ENCODE data around the gene TLX3. TPM values are rescaled to one million over a fixed set of nuclear protein-coding genes. Genes with fewer than 3 reads are reported as not detected.
"Not testable (repeated sequence)": the region's sequence is repeated elsewhere in the genome, so short reads cannot be mapped to it uniquely, and the experiment has no call there.

The TLX3 gene
- total RNA-seq, 8 experiments from 2014 or later = not detected

DNA sequence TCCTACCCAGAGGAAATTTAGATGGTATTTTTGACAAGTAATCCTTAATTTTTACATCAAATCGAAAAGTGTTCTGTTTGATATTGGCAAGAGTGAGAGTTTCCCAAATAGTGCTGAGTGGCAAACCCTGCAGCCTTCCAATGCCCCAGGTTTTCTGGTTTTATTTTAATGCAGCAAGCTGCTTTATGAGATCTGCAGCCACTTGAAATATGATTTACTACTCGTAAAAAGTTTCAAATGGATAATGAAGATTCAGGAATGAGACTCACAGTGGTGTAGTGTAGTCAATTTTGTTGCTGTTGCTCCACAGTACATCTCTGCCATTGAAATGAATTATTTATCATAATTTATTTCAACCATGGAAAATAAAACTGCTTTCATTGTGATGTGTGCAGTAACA, 23.6 kb upstream of the TLX3 start:
- in situ Hi-C loops (cut with MboI; ENCODE audit: low pct_unique_long_range_greater_than_20kb in 2 of 9, low sequenced_read_pairs in 9 of 9, unreplicated experiment in 9 of 9) = no loop called here
- 0 to 92% (median 64%) methylated on average over 1 to 2 of the region's 2 CpGs for WGBS, 10 experiments
- Histone ChIP-seq H3K4me1 (replicated peaks in 1 of 2) (no peaks in the 10 kb centered on the region), H3K27ac (no peak overlapping the region), H3K4me3 (no peak overlapping the region)
- no peak for ATAC-seq (replicated peaks in 6 of 8)

DNA sequence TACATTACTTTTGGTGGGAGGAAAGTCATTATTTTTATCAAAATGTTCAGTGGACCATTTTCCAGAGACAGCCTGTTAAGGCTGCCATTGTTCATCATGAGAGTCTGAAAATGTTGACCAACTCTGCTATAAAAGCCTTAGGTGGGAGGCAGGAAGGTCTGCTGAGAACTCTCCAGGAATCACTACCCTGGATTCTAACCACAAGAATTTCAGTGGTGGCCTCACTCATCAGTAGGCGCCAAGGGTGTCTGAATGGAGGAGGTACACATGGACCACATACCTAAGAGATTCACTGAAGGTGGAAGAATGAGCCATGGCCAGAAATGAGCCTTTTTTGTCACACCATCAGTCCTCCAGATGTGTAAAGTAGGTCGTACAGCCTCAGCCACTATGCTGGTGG, 21.0 kb upstream of the TLX3 start:
- WGBS, 10 experiments = 20 to 100% (median 92%) methylated on average over 1 to 2 of the region's 2 CpGs; no CpG with 5 or more reads in 6 of the 10 experiments
- Histone ChIP-seq H3K27ac (no peak overlapping the region), H3K4me3 (no peak overlapping the region), H3K4me1 (replicated peaks in 1 of 2) (no peaks in the 10 kb centered on the region)
- no peak for ATAC-seq (replicated peaks in 6 of 8)
- in situ Hi-C loops (cut with MboI; ENCODE audit: low pct_unique_long_range_greater_than_20kb in 2 of 9, low sequenced_read_pairs in 9 of 9, unreplicated experiment in 9 of 9) = no loop called here

DNA sequence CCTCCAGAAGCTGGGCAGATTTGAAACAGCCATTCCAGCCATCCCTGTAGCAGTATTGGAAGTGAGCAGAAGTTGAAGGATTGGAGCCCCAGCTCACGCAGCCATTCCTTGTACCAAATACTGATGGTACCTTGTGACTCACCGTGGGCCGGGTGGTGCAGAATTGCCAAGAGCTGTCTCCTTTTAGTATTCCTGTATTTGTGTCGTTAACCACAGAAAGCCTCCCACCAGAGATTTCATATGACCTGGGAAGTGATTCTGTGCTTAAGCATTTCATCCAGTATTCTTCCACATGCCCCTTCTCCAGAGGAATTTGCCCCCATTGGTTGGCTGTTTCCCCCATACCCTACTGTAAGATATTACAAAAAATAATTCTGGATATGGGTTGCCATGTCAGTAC, 17.7 kb upstream of the TLX3 start:
- in situ Hi-C loops (cut with MboI; ENCODE audit: low pct_unique_long_range_greater_than_20kb in 2 of 9, low sequenced_read_pairs in 9 of 9, unreplicated experiment in 9 of 9) = no loop called here
- 97 to 100% (median 100%) methylated on average over 1 to 4 of the region's 4 CpGs; no CpG with 5 or more reads in 4 of the 10 experiments for WGBS, 10 experiments
- H3K4me1 ChIP-seq (replicated peaks in 1 of 2) = no peaks in the 10 kb centered on the region
- no peak overlapping the region for H3K4me3 ChIP-seq
- H3K27ac ChIP-seq = no peak overlapping the region
- no peak for ATAC-seq (replicated peaks in 6 of 8)

DNA sequence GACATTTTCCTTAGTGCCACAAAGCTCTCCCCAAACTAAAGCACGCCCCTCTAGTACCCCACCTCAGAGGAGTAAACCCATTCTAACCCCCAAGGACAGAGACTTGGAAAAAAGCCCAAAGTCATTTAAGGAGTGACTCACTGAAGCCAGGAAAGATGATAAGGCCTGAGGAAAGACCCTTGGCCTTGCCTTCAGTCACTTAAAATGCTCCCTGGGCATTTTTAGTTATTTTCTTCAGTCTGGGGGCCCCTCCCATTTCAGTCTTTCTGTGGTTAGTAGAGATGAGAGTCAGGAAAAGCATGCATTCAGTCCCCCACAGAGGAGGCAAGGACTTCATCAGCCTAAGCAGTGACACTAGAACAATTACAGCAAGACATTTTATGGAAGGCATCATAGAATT, 13.7 kb upstream of the TLX3 start:
- no peaks in the 10 kb centered on the region for H3K4me1 ChIP-seq (replicated peaks in 1 of 2)
- WGBS, 10 experiments = 40 to 83% (median 55%) methylated on average over 1 of the region's 1 CpG; no CpG with 5 or more reads in 6 of the 10 experiments
- in situ Hi-C loops (cut with MboI; ENCODE audit: low pct_unique_long_range_greater_than_20kb in 2 of 9, low sequenced_read_pairs in 9 of 9, unreplicated experiment in 9 of 9) = no loop called here
- H3K4me3 ChIP-seq = no peak overlapping the region
- no peak for ATAC-seq (replicated peaks in 6 of 8)
- no peak overlapping the region for H3K27ac ChIP-seq

DNA sequence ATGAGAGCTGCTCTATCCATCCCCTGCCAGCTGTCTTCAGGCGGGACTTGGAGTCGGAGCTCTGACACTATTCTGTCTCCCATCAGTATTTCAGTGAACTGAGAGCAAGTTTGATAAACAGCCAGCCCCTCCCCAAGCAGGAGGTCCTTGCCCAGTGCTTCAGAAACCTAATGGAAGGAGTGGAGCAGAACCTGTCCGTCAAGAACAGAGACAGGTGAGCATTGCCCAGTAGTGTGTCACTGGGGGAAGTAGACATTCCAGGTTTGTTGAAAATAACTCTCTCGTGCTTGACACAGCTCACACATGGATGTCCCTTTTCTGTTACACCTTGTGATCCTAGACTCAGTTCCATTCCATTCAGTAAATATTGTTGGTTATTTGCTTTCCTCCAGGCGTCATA, 13.2 kb upstream of the TLX3 start:
- no peak for ATAC-seq (replicated peaks in 6 of 8)
- Histone ChIP-seq H3K27ac (no peak overlapping the region), H3K4me3 (no peak overlapping the region), H3K4me1 (replicated peaks in 1 of 2) (no peaks in the 10 kb centered on the region)
- in situ Hi-C loops (cut with MboI; ENCODE audit: low pct_unique_long_range_greater_than_20kb in 2 of 9, low sequenced_read_pairs in 9 of 9, unreplicated experiment in 9 of 9) = no loop called here
- WGBS, 10 experiments = 53 to 100% (median 88%) methylated on average over 1 to 5 of the region's 5 CpGs; no CpG with 5 or more reads in 3 of the 10 experiments

DNA sequence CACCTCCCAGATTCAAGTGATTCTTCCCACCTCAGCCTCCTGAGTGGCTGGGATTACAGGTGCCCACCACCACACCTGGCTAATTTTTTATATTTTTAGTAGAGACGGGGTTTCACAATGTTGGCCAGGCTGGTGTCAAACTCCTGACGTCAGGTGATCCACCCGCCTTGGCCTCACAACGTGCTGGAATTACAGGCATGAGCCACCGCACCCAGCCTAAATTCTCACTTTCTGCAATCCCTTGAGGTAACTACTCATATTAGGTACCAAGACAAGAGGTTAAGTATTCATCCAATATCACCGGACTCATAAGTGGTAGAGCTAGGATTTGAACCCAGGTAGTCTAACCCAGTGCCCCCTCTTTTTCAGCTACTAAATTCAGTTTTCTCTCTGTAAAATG, 11.1 kb upstream of the TLX3 start:
- H3K4me3 ChIP-seq; in situ Hi-C loops (cut with MboI; ENCODE audit: low pct_unique_long_range_greater_than_20kb in 2 of 9, low sequenced_read_pairs in 9 of 9, unreplicated experiment in 9 of 9); ATAC-seq (replicated peaks in 6 of 8); H3K4me1 ChIP-seq (replicated peaks in 1 of 2); H3K27ac ChIP-seq: not testable (repeated sequence)
- 33 to 100% (median 80%) methylated on average over 1 to 5 of the region's 6 CpGs; no CpG with 5 or more reads in 3 of the 10 experiments for WGBS, 10 experiments

DNA sequence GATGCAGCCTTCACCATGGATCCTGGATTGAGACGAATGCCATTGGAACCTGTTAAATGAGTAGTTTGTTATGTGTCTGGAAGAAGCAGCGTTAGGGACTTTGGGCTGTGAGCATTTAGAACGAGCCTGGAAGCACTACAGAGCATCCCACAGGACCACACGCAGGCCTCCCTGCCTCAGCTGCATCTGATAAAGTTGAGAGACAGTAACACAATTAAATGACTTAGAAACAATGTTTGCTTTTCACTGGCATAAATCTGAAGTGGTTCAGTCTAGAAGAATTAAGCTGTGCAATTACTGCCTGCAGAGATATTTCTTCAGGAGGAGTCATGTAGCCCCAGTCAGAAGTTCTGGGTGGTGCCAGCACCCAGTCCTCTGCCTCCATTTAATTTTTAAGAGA, 9.8 kb upstream of the TLX3 start:
- 25 to 94% (median 79%) methylated on average over 2 to 4 of the region's 4 CpGs; no CpG with 5 or more reads in 4 of the 10 experiments for WGBS, 10 experiments
- Histone ChIP-seq H3K4me1 (replicated peaks in 1 of 2) (no peaks in the 10 kb centered on the region), H3K4me3 (no peak overlapping the region), H3K27ac (no peak overlapping the region)
- in situ Hi-C loops (cut with MboI; ENCODE audit: low pct_unique_long_range_greater_than_20kb in 2 of 9, low sequenced_read_pairs in 9 of 9, unreplicated experiment in 9 of 9) = no loop called here
- ATAC-seq (replicated peaks in 6 of 8) = no peak

DNA sequence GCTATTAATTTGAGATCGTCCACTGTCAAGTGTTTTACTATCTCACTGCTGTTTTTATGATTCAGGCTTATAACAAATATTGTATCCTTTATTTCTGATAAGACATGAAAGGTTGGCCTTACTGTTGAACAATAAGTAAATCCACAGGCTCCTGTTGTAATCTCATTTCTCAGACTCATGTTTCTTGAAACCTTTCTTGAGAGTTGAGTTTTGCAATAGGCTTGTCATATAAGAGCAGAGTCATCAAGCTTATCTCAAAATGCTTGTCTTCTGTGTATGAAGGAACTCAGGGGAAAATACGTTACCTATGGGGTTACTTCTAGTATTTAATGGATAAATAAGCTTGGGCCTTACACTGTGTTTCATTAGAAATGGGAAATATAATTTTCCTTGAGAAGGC, 9.2 kb upstream of the TLX3 start:
- no peaks in the 10 kb centered on the region for H3K4me1 ChIP-seq (replicated peaks in 1 of 2)
- in situ Hi-C loops (cut with MboI; ENCODE audit: low pct_unique_long_range_greater_than_20kb in 2 of 9, low sequenced_read_pairs in 9 of 9, unreplicated experiment in 9 of 9) = no loop called here
- H3K27ac ChIP-seq = no peak overlapping the region
- H3K4me3 ChIP-seq = no peak overlapping the region
- ATAC-seq (replicated peaks in 6 of 8) = no peak
- WGBS, 10 experiments = 24 to 100% (median 91%) methylated on average over 1 to 2 of the region's 2 CpGs

DNA sequence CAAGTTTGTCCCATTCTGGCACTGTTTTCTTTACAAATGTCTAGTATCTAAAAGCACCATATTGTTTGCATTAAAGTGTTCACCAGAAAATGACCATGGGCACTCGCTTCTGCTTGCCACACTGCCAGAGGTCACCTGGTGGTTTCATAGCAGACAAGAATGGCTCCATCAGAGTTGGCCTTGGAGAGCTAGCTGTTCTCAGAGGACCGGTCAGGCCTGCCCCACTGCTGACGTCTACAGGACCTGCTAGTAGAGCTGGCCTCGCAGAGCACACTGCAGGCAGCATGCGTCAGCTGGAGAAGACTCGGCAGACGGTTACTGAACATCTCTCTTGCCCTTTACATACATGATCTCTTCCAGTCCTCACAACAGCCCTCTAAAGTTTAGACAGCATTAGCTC, 8.7 kb upstream of the TLX3 start:
- in situ Hi-C loops (cut with MboI; ENCODE audit: low pct_unique_long_range_greater_than_20kb in 2 of 9, low sequenced_read_pairs in 9 of 9, unreplicated experiment in 9 of 9) = no loop called here
- ATAC-seq (replicated peaks in 6 of 8) = no peak
- H3K4me3 ChIP-seq = no peak overlapping the region
- no peaks in the 10 kb centered on the region for H3K4me1 ChIP-seq (replicated peaks in 1 of 2)
- WGBS, 10 experiments = 51 to 97% (median 84%) methylated on average over 4 to 6 of the region's 7 CpGs; no CpG with 5 or more reads in 6 of the 10 experiments
- H3K27ac ChIP-seq = no peak overlapping the region

DNA sequence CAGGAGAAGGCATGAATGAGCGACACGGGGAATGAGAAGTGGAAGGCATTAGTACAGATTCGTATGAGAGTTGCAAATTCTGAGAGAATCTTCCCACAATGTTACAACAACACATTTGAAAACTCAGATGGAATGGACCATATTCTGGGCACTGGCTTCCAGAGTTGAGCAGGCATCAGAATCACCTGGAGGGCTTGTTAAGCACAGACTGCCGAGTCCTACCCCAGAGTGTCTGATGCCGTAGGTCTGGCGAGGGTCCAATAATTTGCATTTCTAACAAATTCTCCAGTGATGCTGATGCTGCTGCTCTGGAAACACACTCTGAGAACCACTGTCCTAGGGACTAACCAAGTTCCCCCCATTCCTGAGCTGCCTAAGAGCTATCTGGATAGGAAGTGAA, 2.9 kb upstream of the TLX3 start:
- H3K4me1 ChIP-seq (replicated peaks in 1 of 2) = peaks cover 3 to 5% of the 10 kb centered on the region in 2 donors
- H3K27ac ChIP-seq = no peak overlapping the region
- ATAC-seq (replicated peaks in 6 of 8) = peak in 1 of 8 experiments; percentile 19
- no peak overlapping the region for H3K4me3 ChIP-seq
- 0 to 48% (median 30%) methylated on average over 2 to 6 of the region's 6 CpGs; no CpG with 5 or more reads in 1 of the 10 experiments for WGBS, 10 experiments
- in situ Hi-C loops (cut with MboI; ENCODE audit: low pct_unique_long_range_greater_than_20kb in 2 of 9, low sequenced_read_pairs in 9 of 9, unreplicated experiment in 9 of 9) = no loop called here

DNA sequence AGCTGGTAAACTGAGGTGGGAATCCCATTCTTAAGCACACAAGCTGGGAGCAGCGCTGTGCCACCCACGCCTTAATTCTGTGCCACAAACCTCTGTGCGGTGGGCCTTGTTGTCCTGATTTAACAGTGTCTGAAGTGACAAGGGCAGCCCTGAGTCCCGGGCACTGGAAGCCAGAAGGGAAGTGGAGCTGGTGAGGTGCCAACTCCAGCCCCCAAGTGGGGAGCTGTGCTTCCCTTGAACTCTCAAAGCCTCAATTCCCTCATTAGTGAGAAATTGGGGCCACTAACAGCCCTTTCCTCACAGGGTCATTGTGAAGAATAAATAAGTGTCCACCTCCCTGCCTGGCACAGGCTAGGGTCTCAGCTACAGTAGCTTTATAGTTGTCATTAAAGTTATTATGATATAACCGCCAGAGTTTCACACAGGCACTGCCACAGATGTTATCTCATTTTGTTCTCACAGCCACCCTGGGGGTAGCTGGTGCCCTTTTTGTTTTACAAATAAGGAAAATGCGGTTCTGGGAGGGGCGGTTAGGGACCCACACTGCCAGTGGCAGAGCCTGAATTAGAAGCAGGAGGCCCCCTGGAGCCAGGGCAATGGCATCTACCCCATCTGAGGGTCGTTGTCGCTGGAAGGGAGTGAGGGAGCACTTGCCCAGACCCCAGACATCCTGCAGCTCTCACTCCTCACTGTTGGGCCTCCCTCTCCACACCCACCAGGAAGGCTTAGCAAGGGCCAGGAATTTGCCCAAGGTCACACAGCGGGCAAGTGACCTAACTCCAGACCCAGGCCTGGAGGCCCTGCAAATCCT, 2.1 kb upstream of the TLX3 start:
- Histone ChIP-seq H3K27ac (no peak overlapping the region), H3K4me3 (no peak overlapping the region), H3K4me1 (replicated peaks in 1 of 2) (peaks cover 6 to 11% of the 10 kb centered on the region in 2 donors)
- no peak for ATAC-seq (replicated peaks in 6 of 8)
- in situ Hi-C loops (cut with MboI; ENCODE audit: low pct_unique_long_range_greater_than_20kb in 2 of 9, low sequenced_read_pairs in 9 of 9, unreplicated experiment in 9 of 9) = no loop called here
- 0 to 72% (median 25%) methylated on average over 1 to 6 of the region's 10 CpGs; no CpG with 5 or more reads in 3 of the 10 experiments for WGBS, 10 experiments

DNA sequence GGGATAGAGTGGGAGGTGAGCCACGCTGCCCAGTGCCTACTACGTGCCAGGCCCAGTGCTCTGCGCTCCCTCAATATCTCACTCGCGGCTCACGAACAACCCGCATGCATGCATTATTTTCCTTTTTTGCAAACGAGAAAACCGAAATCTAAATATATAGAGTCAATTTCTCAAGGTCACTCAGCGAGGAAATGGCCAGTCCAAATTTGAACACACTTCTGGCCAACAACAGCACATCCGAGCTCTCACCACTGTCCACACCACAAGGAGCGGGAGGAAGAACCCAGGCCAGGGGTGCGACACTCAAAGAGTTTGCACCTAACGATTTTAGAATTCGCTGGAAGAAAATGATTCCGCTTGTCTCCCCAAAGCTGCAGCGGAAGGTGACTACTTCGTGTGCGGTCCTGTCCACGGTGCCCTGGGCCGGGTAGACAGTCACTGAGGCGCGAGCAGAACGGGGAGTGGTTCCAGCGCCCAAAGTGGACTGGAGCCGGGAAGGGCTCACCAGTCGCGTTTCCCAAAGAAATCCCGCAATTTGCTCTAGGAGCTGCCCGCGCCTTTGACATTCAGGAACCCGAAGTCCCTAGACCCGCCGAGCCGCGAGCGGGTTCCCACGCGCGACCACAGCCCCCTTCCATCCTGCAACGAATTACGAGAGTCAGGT, 1.1 kb upstream of the TLX3 start:
- ATAC-seq (replicated peaks in 6 of 8) = no peak
- whole genome bisulfite sequencing, 10 experiments = 6 to 46% (median 22%) methylated on average over 1 to 26 of the region's 42 CpGs; no CpG with 5 or more reads in 1 of the 10 experiments
- Histone ChIP-seq H3K4me1 (replicated peaks in 1 of 2) (peaks cover 6 to 16% of the 10 kb centered on the region in 2 donors), H3K27ac (no peak overlapping the region), H3K4me3 (no peak overlapping the region)
- in situ Hi-C loops (cut with MboI; ENCODE audit: low pct_unique_long_range_greater_than_20kb in 2 of 9, low sequenced_read_pairs in 9 of 9, unreplicated experiment in 9 of 9) = no loop called here

DNA sequence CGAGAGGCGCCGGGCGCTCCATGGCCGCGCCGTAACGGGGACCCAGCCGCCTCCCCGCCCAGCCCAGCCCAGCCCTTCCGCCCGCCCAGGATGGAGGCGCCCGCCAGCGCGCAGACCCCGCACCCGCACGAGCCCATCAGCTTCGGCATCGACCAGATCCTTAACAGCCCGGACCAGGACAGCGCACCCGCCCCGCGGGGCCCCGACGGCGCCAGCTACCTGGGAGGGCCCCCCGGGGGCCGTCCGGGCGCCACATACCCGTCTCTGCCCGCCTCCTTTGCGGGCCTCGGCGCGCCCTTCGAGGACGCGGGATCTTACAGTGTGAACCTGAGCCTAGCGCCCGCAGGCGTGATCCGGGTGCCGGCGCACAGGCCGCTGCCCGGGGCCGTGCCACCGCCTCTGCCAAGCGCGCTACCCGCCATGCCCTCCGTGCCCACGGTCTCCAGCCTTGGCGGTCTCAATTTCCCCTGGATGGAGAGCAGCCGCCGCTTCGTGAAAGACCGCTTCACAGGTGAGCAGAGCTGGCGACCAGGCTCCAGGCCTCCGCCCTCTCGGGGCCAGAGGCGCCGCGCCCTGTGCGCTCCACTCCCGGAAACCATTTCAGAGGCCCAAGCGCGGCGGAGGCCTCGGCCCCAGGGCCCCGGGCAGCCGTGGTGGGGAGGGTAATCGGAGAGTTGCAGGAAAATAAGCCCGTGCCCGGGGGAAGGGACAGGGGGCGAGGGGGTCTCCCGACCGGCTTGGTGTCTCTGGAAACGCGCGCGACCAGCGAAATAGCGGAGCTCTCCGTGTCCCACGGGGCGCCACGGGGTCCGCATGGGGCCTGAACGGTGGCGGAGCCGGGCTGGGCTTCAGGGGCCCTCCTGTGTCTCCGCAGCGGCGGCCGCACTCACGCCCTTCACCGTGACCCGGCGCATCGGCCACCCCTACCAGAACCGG, 496 bp downstream of the TLX3 start:
- ATAC-seq (replicated peaks in 6 of 8) = no peak
- Histone ChIP-seq H3K4me1 (replicated peaks in 1 of 2) (peaks cover 6 to 16% of the 10 kb centered on the region in 2 donors), H3K27ac (no peak overlapping the region), H3K4me3 (no peak overlapping the region)
- in situ Hi-C loops (cut with MboI; ENCODE audit: low pct_unique_long_range_greater_than_20kb in 2 of 9, low sequenced_read_pairs in 9 of 9, unreplicated experiment in 9 of 9) = no loop called here
- WGBS, 10 experiments = 4% methylated on average over 10 of the region's 106 CpGs; no CpG with 5 or more reads in 9 of the 10 experiments

Measured in motor neuron (in vitro differentiated cells).